ENCODE results near the gene BRD2. TPM values are rescaled to one million over a fixed set of nuclear protein-coding genes. Genes with fewer than 3 reads are reported as not detected.

The BRD2 gene
- total RNA-seq, 2 donors from 2014 or later: 99.1 to 171 TPM

GRCh38 chr6:33030245-33030644, 61.9 kb downstream of the BRD2 start:
- Histone ChIP-seq H3K27ac (peak overlapping the region in 2 of 4 donors; percentile 58 to 69), H3K4me1 (no peaks in the 10 kb centered on the region), H3K9me3 (no peaks in the 10 kb centered on the region), H3K4me3 (no peak overlapping the region), H3K27me3 (no peaks in the 10 kb centered on the region), H3K36me3 (replicated peaks in 1 of 2; ENCODE audit: insufficient read depth in 1 of 2, low read depth in 2 of 2) (no peaks in the 10 kb centered on the region)
- ATAC-seq: no peak
- TF ChIP-seq CTCF (IDR thresholded peaks at IDR 0.05): no peak
- no peak for TF ChIP-seq POLR2A (IDR thresholded peaks at IDR 0.05)
- 41 to 49% methylated on average over 3 of the region's 3 CpGs for WGBS, 2 donors
- DNase-seq: no peak
- intact Hi-C loops (cut with DNase I): no loop called here

Other genes starting within 250 kb of the BRD2 start
- not detected for gene HLA-DQA2, start 227.2 kb upstream of the BRD2 start, total RNA-seq
- gene HLA-DQB2, start 205.1 kb upstream of the BRD2 start, total RNA-seq: not detected
- gene HLA-DOB, start 151.6 kb upstream of the BRD2 start, total RNA-seq: not detected
- gene TAP2, start 129.9 kb upstream of the BRD2 start, total RNA-seq: 10 to 100 TPM in 1 of 2 donors, 1 to 10 TPM in 1; 5.2 to 13.8 TPM
- gene PSMB8, start 124.5 kb upstream of the BRD2 start, total RNA-seq: 10 to 100 TPM in 1 of 2 donors, 1 to 10 TPM in 1; 9.9 to 24.1 TPM
- 10 to 100 TPM in 1 of 2 donors, 1 to 10 TPM in 1; 7.9 to 12.2 TPM for gene TAP1, start 114.9 kb upstream of the BRD2 start, total RNA-seq
- gene PSMB9, start 114.4 kb upstream of the BRD2 start, total RNA-seq: 10 to 100 TPM in 1 of 2 donors, 1 to 10 TPM in 1; 4.6 to 14.5 TPM
- gene HLA-DMB, start 27.6 kb upstream of the BRD2 start, total RNA-seq: 10 to 100 TPM in 1 of 2 donors, 1 to 10 TPM in 1; 3.0 to 14.3 TPM
- 10 to 100 TPM; 15.8 to 26.7 TPM for gene HLA-DMA, start 15.5 kb upstream of the BRD2 start, total RNA-seq
- 10 to 100 TPM in 1 of 2 donors, 1 to 10 TPM in 1; 2.0 to 83.3 TPM for gene HLA-DOA, start 41.0 kb downstream of the BRD2 start, total RNA-seq
- 10 to 100 TPM; 10.5 to 81.7 TPM for gene HLA-DPA1, start 105.1 kb downstream of the BRD2 start, total RNA-seq
- 10 to 100 TPM; 41.2 to 52.4 TPM for gene HLA-DPB1, start 107.4 kb downstream of the BRD2 start, total RNA-seq
- 1 to 10 TPM in 1 of 2 donors, under 1 TPM in 1; 0.78 to 2.3 TPM for gene COL11A2, start 223.9 kb downstream of the BRD2 start, total RNA-seq
- gene RXRB, start 232.1 kb downstream of the BRD2 start, total RNA-seq: 10 to 100 TPM; 17.1 to 21.0 TPM
- 10 to 100 TPM; 57.3 to 67.9 TPM for gene SLC39A7, start 232.3 kb downstream of the BRD2 start, total RNA-seq
- 10 to 100 TPM; 19.1 to 29.1 TPM for gene HSD17B8, start 236.1 kb downstream of the BRD2 start, total RNA-seq
- 10 to 100 TPM; 11.2 to 28.3 TPM for gene RING1, start 239.9 kb downstream of the BRD2 start, total RNA-seq

All from body of pancreas (tissue), 4 donors.